Breast epithelium (tissue), 4 donors: ENCODE measurements around the gene PRDM5. TPM values are rescaled to one million over a fixed set of nuclear protein-coding genes. Genes with fewer than 3 reads are reported as not detected.

Source experiments
- DNase-seq, 2 donors: peaks; one replicate each; pipeline ENCODE4 v3.0.0-alpha.2; 2019; ENCODE audit warnings: low spot score in 2 of 2
- H3K27ac ChIP-seq, 2 donors: fragments of 200-600 bp; sonication (generic) in 1 of 2; one replicate each; pipeline ENCODE4 v1.5.1; 2016 to 2019; ENCODE audit warnings: mild to moderate bottlenecking in 1 of 2
- H3K27me3 ChIP-seq, 2 donors: fragments of 200-600 bp; sonication (generic) in 1 of 2; one replicate each; pipeline versions ENCODE4 v1.5.1 to v1.6.0; 2017 to 2019; ENCODE audit warnings: control low read depth in 1 of 2, mild to moderate bottlenecking in 1 of 2
- H3K36me3 ChIP-seq: fragments of 200-600 bp; one replicate; pipeline ENCODE4 v1.5.1; 2019
- H3K4me1 ChIP-seq, 2 donors: fragments of 200-600 bp; sonication (generic); one replicate each; pipeline ENCODE4 v1.5.1; 2016 to 2019; ENCODE audit warnings: control low read depth in 1 of 2
- H3K4me3 ChIP-seq, 3 donors: fragments of 200-600 bp; sonication (generic); 1 replicate in 2 of 3; 2 replicates in 1 of 3; pipeline ENCODE4 v1.5.1; 2016 to 2019; ENCODE audit warnings: mild to moderate bottlenecking in 3 of 3, moderate library complexity in 2 of 3
- H3K9me3 ChIP-seq, 2 donors: fragments of 200-600 bp; sonication (generic) in 1 of 2; one replicate each; pipeline ENCODE4 v1.5.1; 2016 to 2019; ENCODE audit warnings: control low read depth in 1 of 2
- CTCF ChIP-seq, 3 donors: fragments of 450-650 bp; IDR thresholded peaks; one replicate each; pipeline ENCODE4 v1.5.1; 2016 to 2017; ENCODE audit warnings: antibody characterized with exemption in 3 of 3, mild to moderate bottlenecking in 3 of 3, moderate library complexity in 3 of 3
- POLR2A ChIP-seq: fragments of 450-650 bp; IDR thresholded peaks from one replicate; pipeline ENCODE4 v1.6.1; 2016; ENCODE audit warnings: antibody characterized with exemption, mild to moderate bottlenecking, moderate library complexity
- POLR2AphosphoS5 ChIP-seq, 3 donors: sonication (generic); formaldehyde crosslinking; IDR thresholded peaks; one replicate each; pipeline ENCODE4 v1.6.1; 2017; ENCODE audit warnings: antibody characterized with exemption in 3 of 3
- intact Hi-C: fragments of 100-400 bp; cut with DNase I; formaldehyde crosslinking; loops from one replicate; pipeline ENCODE4 v1.15.1; 2023; ENCODE audit warnings: low total_unique reads
- total RNA-seq, 3 donors: library from RNA; depleted of rRNA; stranded (reverse); fragments of >200 nt; gene quantifications; one replicate each; pipeline ENCODE4 v1.1.0, GENCODE V29; 2016

The PRDM5 gene
- total RNA-seq, 3 donors from 2014 or later, result 14.4 to 27.5 (median 24.9) TPM

GRCh38 chr4:120862432-120862831 is 60.1 kb downstream of the PRDM5 start:
- Histone ChIP-seq H3K36me3 (no peaks in the 10 kb centered on the region), H3K27me3 (no peaks in the 10 kb centered on the region), H3K27ac (no peak overlapping the region), H3K4me1 (no peaks in the 10 kb centered on the region), H3K4me3 (no peak overlapping the region), H3K9me3 (no peaks in the 10 kb centered on the region)
- intact Hi-C loops, result no loop called here
- TF ChIP-seq POLR2AphosphoS5 (IDR thresholded peaks at IDR 0.05), result no peak
- no peak for TF ChIP-seq POLR2A
- no peak for TF ChIP-seq CTCF (IDR thresholded peaks at IDR 0.05)
- DNase-seq, result no peak

GRCh38 chr4:120861852-120862251 is 60.7 kb downstream of the PRDM5 start:
- TF ChIP-seq POLR2A (no peak), POLR2AphosphoS5 (IDR thresholded peaks at IDR 0.05) (no peak)
- no peaks in the 10 kb centered on the region for H3K9me3 ChIP-seq
- DNase-seq, result no peak
- no peaks in the 10 kb centered on the region for H3K4me1 ChIP-seq
- no peak overlapping the region for H3K4me3 ChIP-seq
- intact Hi-C loops, result no loop called here
- H3K27ac ChIP-seq, result no peak overlapping the region
- no peaks in the 10 kb centered on the region for H3K27me3 ChIP-seq
- H3K36me3 ChIP-seq, result no peaks in the 10 kb centered on the region

- Histone ChIP-seq H3K27ac (no peak overlapping the region), H3K27me3 (no peaks in the 10 kb centered on the region), H3K9me3 (no peaks in the 10 kb centered on the region), H3K4me1 (no peaks in the 10 kb centered on the region), H3K36me3 (no peaks in the 10 kb centered on the region), H3K4me3 (no peak overlapping the region)
- TF ChIP-seq CTCF (IDR thresholded peaks at IDR 0.05) (no peak), POLR2A (no peak), POLR2AphosphoS5 (IDR thresholded peaks at IDR 0.05) (no peak)
- DNase-seq, result no peak
- intact Hi-C loops, result no loop called here
These were observed 63.8 kb downstream of the PRDM5 start for GRCh38 chr4:120858776-120859175.

GRCh38 chr4:120857312-120857711 is 65.2 kb downstream of the PRDM5 start:
- no peaks in the 10 kb centered on the region for H3K27me3 ChIP-seq
- H3K9me3 ChIP-seq, result no peaks in the 10 kb centered on the region
- intact Hi-C loops, result no loop called here
- TF ChIP-seq POLR2A (no peak), POLR2AphosphoS5 (IDR thresholded peaks at IDR 0.05) (no peak), CTCF (IDR thresholded peaks at IDR 0.05) (no peak)
- DNase-seq, result no peak
- no peaks in the 10 kb centered on the region for H3K4me1 ChIP-seq
- H3K27ac ChIP-seq, result no peak overlapping the region
- H3K36me3 ChIP-seq, result no peaks in the 10 kb centered on the region
- no peak overlapping the region for H3K4me3 ChIP-seq

GRCh38 chr4:120856294-120856693 is 66.2 kb downstream of the PRDM5 start:
- intact Hi-C loops, result no loop called here
- Histone ChIP-seq H3K4me3 (no peak overlapping the region), H3K9me3 (no peaks in the 10 kb centered on the region), H3K27ac (no peak overlapping the region), H3K36me3 (no peaks in the 10 kb centered on the region), H3K4me1 (no peaks in the 10 kb centered on the region), H3K27me3 (no peaks in the 10 kb centered on the region)
- DNase-seq, result no peak
- TF ChIP-seq POLR2AphosphoS5 (IDR thresholded peaks at IDR 0.05), result no peak
- TF ChIP-seq POLR2A, result no peak
- no peak for TF ChIP-seq CTCF (IDR thresholded peaks at IDR 0.05)
